Smooth muscle cell (in vitro differentiated cells): ENCODE measurements around the gene NDOR1. TPM values are rescaled to one million over a fixed set of nuclear protein-coding genes. Genes with fewer than 3 reads are reported as not detected.

Source experiments
- DNase-seq: peaks from one replicate; lab custom pipeline; 2025; ENCODE audit not compliant: unreplicated experiment; lab: John Stamatoyannopoulos, UW
- H2AFZ ChIP-seq: fragments of 200-600 bp; sonication (generic); 2 replicates; pipeline ENCODE4 v1.6.0; 2016; ENCODE audit warnings: antibody characterized with exemption, low read depth, mild to moderate bottlenecking
- H3F3A ChIP-seq: fragments of 200-600 bp; sonication (generic); 2 replicates; pipeline ENCODE4 v1.6.0; 2017; ENCODE audit warnings: antibody characterized with exemption, low read depth
- H3K27ac ChIP-seq: fragments of 200-600 bp; sonication (generic); 2 replicates; pipeline ENCODE4 v1.5.1; 2016; ENCODE audit warnings: low read depth, mild to moderate bottlenecking
- H3K27me3 ChIP-seq: fragments of 200-600 bp; sonication (generic); 2 replicates; pipeline ENCODE4 v1.6.1; 2016; ENCODE audit warnings: low read depth, mild to moderate bottlenecking
- H3K36me3 ChIP-seq: fragments of 200-600 bp; sonication (generic); 2 replicates; pipeline ENCODE4 v1.5.1; 2016; ENCODE audit warnings: low read depth
- H3K4me1 ChIP-seq: fragments of 200-600 bp; sonication (generic); 2 replicates; pipeline ENCODE4 v1.5.1; 2016; ENCODE audit warnings: low read depth
- H3K4me2 ChIP-seq: fragments of 200-600 bp; sonication (generic); 2 replicates; pipeline ENCODE4 v1.6.0; 2016; ENCODE audit warnings: mild to moderate bottlenecking
- H3K4me3 ChIP-seq: fragments of 200-600 bp; sonication (generic); 2 replicates; pipeline ENCODE4 v1.5.1; 2016; ENCODE audit warnings: mild to moderate bottlenecking
- H3K79me2 ChIP-seq: fragments of 200-600 bp; sonication (generic); 2 replicates; pipeline ENCODE4 v1.6.0; 2016; ENCODE audit warnings: low read depth, mild to moderate bottlenecking
- H3K9ac ChIP-seq: fragments of 200-600 bp; sonication (generic); 2 replicates; pipeline ENCODE4 v1.6.0; 2016; ENCODE audit warnings: low read depth
- H3K9me3 ChIP-seq: fragments of 200-600 bp; sonication (generic); replicated peaks from 2 replicates; pipeline ENCODE4 v1.5.1; 2016; ENCODE audit warnings: low read depth
- H4K20me1 ChIP-seq: fragments of 200-600 bp; sonication (generic); 2 replicates; pipeline ENCODE4 v1.6.0; 2016; ENCODE audit warnings: low read depth
- CTCF ChIP-seq: fragments of 200-600 bp; sonication (generic); IDR thresholded peaks from 2 replicates; pipeline ENCODE4 v1.5.1; 2017; ENCODE audit warnings: borderline replicate concordance, mild to moderate bottlenecking, antibody characterized with exemption; ENCODE audit not compliant: insufficient read depth, poor library complexity, severe bottlenecking
- WGBS: methylation state at CpG from one replicate; pipeline ENCODE4 v1.1.7; 2016; ENCODE audit warnings: low lambda C conversion rate; 5-methylcytosine and 5-hydroxymethylcytosine counted together
- polyA plus RNA-seq: library from polyadenylated mRNA; unstranded; fragments of >200 nt; fragmentation: Nextera tagmentation; extraction: Ambion mirVana; gene quantifications from 2 replicates; pipeline ENCODE4 v1.2.1, GENCODE V29; 2016
- total RNA-seq: library from RNA; depleted of rRNA; stranded (reverse); fragments of >200 nt; gene quantifications from 2 replicates; pipeline ENCODE4 v1.2.3, GENCODE V29; 2014

The NDOR1 gene
- total and polyA plus RNA-seq, 2 experiments from 2014 or later: 6.5 to 7.7 TPM

DNA sequence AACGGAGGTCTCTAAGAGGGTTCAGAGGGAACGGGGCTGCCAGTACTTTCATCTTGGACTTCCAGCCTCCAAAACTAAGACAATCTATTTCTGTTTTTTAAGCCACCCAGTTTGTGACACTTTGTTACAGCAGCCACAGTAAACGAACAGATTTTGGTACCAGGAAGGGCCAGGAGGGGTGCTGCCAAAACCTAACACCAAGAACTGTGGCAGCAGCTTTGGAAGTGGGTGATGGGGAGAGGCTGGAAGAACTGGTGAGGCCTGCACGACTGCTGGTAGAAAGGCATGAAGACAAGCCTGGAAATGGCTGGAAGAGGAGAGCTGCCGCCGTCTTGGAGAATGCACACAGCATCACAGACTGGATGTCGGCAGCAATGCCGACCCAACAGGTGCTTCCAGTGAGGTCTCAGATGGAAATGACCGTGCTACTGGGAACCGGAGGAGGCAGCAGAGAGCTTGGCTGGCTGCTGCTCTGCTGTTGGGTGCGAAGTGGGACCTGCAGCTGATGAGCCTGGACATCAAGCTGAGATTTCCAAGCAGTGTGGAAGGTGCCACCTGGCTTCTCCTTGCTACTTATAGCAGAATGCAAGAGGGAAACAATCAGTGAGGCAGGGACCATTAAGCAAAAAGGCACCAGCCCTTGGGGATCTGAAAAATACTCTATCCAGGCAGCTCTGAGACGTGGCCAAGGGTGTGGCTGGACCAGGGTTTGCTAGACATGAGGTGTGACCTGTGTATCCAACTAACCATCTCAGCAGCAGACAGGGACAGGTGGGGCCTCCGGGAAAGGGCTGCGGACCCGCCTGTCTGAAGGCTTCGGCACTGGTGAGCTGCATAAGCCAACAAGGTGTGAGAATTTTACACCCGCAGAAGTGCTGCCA is 29.0 kb upstream of the NDOR1 start:
- Histone ChIP-seq H3K4me3 (no peak overlapping the region), H3K9me3 (no peaks in the 10 kb centered on the region), H3K4me2 (no peak overlapping the region), H3K36me3 (no peaks in the 10 kb centered on the region), H3F3A (no peaks in the 10 kb centered on the region), H3K4me1 (no peaks in the 10 kb centered on the region), H3K27ac (no peak overlapping the region), H4K20me1 (no peaks in the 10 kb centered on the region), H2AFZ (no peak overlapping the region), H3K27me3 (peaks cover 9% of the 10 kb centered on the region), H3K9ac (no peak overlapping the region), H3K79me2 (no peaks in the 10 kb centered on the region)
- TF ChIP-seq CTCF: peak; percentile 36
- DNase-seq: no peak
- 65% methylated on average over 17 of the region's 17 CpGs for WGBS

DNA sequence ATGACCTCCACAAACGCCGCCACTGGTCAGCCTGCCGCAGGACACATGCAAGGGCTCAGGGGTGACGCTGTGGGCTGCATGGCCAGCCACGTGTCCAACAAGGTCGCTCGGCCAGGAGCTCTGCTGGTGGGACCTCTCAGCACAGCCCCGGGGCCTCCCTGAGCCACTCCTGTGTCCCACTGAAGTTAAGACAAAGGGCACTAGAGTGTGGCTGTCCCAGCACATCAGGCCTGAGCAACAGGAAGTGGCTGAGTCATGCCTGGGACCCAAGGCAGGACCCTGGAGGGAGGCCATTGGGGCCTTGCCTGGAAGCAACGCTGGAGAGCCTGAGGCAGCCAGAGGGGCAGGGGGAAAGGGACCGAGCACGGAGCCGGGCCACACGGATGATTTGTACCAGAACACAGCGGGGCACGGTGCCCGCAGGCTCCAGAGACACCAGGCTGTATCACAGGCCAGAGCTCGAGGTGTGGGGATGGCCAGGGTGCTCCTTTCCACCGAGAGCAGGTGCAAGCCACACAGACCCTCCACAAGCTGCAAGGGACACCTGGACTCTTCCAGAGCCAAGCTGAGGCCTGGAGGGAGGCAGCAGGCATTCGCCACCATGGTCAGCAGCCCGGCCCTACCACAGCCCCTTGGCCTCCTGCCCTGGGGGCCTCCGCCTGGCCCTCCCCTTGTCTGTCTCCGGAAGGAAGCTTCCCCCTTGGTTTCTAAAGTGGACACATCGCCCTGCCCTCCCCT is 27.1 kb upstream of the NDOR1 start:
- DNase-seq: no peak
- 94% methylated on average over 23 of the region's 23 CpGs for WGBS
- H3K36me3 ChIP-seq: no peaks in the 10 kb centered on the region

DNA sequence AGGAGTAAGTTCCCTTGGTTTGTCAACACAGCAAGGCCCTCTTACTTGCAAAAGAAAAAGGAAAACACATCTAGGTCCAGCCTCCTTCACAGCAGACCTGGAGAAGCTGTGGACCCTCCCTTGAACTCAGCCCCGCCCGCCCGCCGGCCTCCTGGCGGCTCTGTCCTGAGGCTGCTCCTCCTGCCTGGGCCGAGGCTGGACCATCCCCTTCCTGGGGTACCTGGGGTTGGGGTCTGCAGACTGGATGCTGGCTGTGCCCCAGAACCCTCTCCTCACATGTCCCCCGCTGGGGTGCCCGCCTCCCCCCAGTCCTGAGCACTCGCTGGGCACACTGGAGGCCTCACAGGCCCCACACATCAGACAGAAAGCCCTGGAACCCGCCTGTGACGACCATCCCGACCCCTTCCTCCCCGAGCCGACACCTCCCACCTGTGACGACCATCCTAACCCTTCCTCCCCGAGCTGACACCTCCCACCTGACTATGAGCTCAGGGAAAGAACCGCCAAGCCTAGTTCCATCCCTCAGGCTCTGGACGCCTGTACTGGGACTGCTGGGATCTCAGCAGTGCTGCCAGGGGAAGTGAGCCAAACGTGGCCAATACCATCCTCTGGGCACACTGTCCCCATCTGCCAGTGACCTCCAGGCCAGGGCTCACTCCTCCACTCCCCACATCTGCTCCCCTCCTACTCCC is 26.4 kb upstream of the NDOR1 start:
- no peaks in the 10 kb centered on the region for H3F3A ChIP-seq
- H3K79me2 ChIP-seq: no peaks in the 10 kb centered on the region
- no peak for DNase-seq
- H4K20me1 ChIP-seq: no peaks in the 10 kb centered on the region
- H3K4me2 ChIP-seq: no peak overlapping the region
- WGBS: 95% methylated on average over 19 of the region's 19 CpGs
- H3K9me3 ChIP-seq: no peaks in the 10 kb centered on the region
- H3K36me3 ChIP-seq: no peaks in the 10 kb centered on the region
- H3K4me3 ChIP-seq: no peak overlapping the region
- no peaks in the 10 kb centered on the region for H3K4me1 ChIP-seq
- H3K9ac ChIP-seq: no peak overlapping the region
- H3K27me3 ChIP-seq: no peaks in the 10 kb centered on the region
- H2AFZ ChIP-seq: no peak overlapping the region
- H3K27ac ChIP-seq: no peak overlapping the region
- no peak for TF ChIP-seq CTCF

More for the DNA sequence above, 27.1 kb upstream of the NDOR1 start:
- Histone ChIP-seq H4K20me1 (no peaks in the 10 kb centered on the region), H3K27ac (no peak overlapping the region), H3K9ac (no peak overlapping the region), H3K4me2 (no peak overlapping the region), H3K9me3 (no peaks in the 10 kb centered on the region), H3F3A (no peaks in the 10 kb centered on the region), H2AFZ (no peak overlapping the region), H3K4me1 (no peaks in the 10 kb centered on the region), H3K4me3 (no peak overlapping the region), H3K79me2 (no peaks in the 10 kb centered on the region), H3K27me3 (no peaks in the 10 kb centered on the region)
- TF ChIP-seq CTCF: no peak
